HG03571 (cell line): ENCODE results near the gene MRPL37.

Source experiments
- ATAC-seq: cut with Tn5 transposase; IDR thresholded peaks from one replicate; pipeline ENCODE4 v1.9.1; 2021; ENCODE audit not compliant: unreplicated experiment

Gene MRPL37

DNA sequence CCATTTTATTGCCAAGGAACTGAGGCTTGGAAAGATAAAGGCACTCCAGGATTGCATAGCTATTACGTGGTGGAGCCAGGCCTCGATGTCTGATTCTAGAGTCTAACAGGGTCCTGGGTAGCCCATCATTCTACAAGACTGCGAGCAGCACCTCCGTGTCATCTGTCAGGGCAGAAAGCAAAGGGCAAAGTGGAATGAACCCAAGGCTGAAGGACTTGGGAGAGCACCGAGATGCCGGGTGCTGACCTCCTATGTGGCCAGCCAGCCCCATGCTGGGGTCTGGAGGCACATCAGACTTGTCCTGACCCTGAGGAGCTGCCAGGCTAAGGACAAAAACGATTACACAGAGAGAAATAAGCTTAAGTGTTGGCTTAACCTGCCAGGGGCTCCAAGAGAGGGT lies 62.3 kb downstream of the MRPL37 start:
- no peak for ATAC-seq

DNA sequence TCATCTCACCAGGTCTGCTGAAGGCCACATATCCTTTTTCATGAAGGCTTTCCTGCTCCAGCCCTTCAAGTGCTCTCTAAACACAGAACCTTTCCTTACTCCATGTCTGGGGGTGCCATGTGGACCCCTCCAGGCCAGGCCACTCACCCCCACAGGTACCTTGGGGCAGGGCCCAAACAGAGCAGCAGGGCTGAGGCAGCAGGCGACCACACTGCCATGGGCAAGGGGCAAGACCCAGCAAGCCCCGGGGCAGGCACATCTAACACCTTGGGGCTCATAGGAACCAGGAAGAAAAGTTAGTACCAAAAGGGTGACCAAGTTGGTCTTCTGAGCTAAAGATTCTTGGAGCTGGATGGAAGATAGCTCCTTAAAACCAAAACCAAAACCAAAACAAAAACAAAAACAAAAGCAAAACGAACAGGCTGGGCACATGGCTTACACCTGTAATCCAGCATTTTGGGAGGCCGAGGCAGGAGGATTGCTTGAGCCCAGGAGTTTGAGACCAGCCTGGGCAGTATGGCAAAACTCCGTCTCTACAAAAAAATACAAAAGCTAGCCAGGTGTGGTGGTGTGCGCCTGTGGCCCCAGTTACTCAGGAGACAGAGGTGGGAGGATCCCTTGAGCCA lies 63.7 kb downstream of the MRPL37 start:
- no peak for ATAC-seq

DNA sequence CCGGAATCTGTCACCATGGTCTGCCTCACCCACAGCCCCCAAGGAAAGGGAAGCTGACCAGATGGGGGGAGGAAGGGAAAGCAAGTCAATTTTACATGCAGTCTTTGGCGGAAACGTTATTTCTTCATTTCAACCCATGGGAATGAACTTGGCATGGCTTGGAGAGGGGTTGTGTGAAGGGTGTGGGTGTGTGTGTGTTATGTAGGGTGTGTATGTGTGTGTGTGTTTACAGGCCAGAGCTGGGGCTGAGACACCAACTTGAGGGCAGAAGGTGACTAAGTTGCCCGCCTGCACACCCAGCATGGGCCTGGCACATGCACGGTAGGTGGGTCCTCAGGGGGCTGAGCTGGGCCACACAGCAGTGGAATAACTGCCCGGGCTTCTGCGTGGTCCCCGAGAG lies 65.2 kb downstream of the MRPL37 start:
- ATAC-seq, result no peak

DNA sequence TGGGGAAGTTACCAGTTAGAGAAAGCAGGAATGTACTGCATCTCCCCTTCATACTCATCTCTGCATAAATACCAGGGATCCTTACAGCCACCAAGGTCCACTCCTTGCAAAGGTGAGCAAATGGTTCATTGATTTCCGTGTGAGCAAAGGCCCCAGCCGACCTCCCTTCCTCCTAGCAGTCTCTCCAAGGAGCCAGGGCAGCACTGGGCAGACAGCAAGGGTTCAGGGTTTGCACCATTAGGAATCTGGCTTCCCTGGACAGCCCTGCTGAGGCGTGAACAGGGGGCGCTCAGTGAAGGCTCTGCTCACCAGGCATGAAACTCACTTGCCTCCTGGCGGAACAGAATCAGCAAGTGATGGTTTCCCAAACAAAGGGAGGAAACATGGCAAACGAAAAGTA lies 65.7 kb downstream of the MRPL37 start:
- no peak for ATAC-seq

DNA sequence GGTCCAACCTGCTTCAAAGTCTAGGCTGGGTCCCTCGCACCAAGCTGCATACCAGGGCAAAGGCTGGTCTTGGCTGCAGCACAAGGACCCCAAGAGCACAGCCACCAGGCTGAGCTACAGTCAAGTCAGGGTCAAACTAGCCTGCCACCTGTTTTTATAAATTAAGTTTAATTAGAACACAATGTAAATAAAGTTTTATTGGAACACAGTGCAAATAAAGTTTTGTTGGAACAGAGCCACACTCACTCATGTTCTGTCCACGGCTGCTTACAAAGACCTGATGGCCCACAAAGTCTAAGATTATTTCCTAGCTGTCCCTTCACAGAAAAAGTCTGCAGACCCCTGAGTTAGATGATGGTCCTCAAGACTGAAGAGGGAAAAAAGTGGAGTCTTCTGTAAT lies 66.2 kb downstream of the MRPL37 start:
- ATAC-seq, result no peak

DNA sequence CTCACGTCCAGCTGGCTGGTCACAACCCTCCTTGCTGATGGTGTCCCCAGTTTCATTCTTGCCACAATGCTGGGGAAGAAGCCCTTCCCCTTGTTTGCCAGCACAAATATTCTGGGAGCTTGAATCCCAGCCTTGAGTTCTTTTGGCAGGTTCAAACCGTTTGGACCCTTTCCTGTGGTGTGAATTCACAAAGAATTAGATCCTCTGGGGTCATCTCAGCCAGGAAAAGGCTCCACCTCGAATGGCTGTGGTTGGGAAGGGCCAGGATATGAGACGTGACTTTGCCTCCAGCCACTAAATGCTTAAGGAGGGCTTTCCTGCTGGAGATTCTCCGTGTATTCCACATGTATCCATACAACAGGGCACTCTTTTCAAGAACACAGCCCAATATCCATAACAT lies 66.9 kb downstream of the MRPL37 start:
- ATAC-seq, result no peak
